Thoracic aorta (tissue), 2 donors: ENCODE measurements around the gene CDK5. TPM values are rescaled to one million over a fixed set of nuclear protein-coding genes. Genes with fewer than 3 reads are reported as not detected.
"Not testable (repeated sequence)": the region's sequence is repeated elsewhere in the genome, so short reads cannot be mapped to it uniquely, and the experiment has no call there.

Experiments
- ATAC-seq: fragments of 150-250 bp; one replicate; pipeline ENCODE4 v1.8.0; 2017; ENCODE audit warnings: low read depth; ENCODE audit not compliant: insufficient number of reproducible peaks, low FRiP score
- DNase-seq: peaks from one replicate; pipeline ENCODE4 v3.0.0-alpha.2; 2020; ENCODE audit warnings: low spot score
- H3K27ac ChIP-seq, 2 donors: fragments of 200-600 bp; sonication (generic); 1 replicate in 1 of 2; 2 replicates in 1 of 2; pipeline ENCODE4 v1.5.1; 2016; ENCODE audit warnings: mild to moderate bottlenecking in 2 of 2, moderate library complexity in 2 of 2
- H3K27me3 ChIP-seq: fragments of 200-600 bp; sonication (generic); replicated peaks from 2 replicates; pipeline ENCODE4 v1.6.0; 2016; ENCODE audit warnings: mild to moderate bottlenecking; ENCODE audit not compliant: insufficient read depth
- H3K36me3 ChIP-seq: fragments of 200-600 bp; sonication (generic); one replicate; pipeline ENCODE4 v1.5.1; 2016
- H3K4me1 ChIP-seq, 2 donors: fragments of 200-600 bp; sonication (generic); 1 replicate in 1 of 2; 2 replicates in 1 of 2; pipeline versions ENCODE4 v1.5.1 to v1.6.0; 2016; ENCODE audit warnings: low read depth in 2 of 2, mild to moderate bottlenecking in 1 of 2; ENCODE audit not compliant: control insufficient read depth in 1 of 2
- H3K4me3 ChIP-seq: fragments of 200-600 bp; sonication (generic); 2 replicates; pipeline ENCODE4 v1.5.1; 2016; ENCODE audit warnings: mild to moderate bottlenecking
- H3K9me3 ChIP-seq: fragments of 200-600 bp; sonication (generic); 2 replicates; pipeline ENCODE4 v1.5.1; 2016
- CTCF ChIP-seq: fragments of 200-600 bp; sonication (generic); IDR thresholded peaks from one replicate; pipeline ENCODE4 v1.5.1; 2019; ENCODE audit warnings: antibody characterized with exemption
- total RNA-seq, 2 donors: library from RNA; depleted of rRNA; stranded (reverse); fragments of >200 nt; gene quantifications; one replicate each; pipeline versions ENCODE4 v1.1.0 to v1.2.3, GENCODE V29; 2016

Gene CDK5
- total RNA-seq, 2 donors from 2014 or later, result 1.8 to 3.1 TPM

GRCh38 chr7:151012031-151012692 is 45.5 kb downstream of the CDK5 start:
- peaks cover 9 to 15% of the 10 kb centered on the region in 2 donors for H3K4me1 ChIP-seq
- H3K27ac ChIP-seq, result no peak overlapping the region
- peaks cover 4% of the 10 kb centered on the region for H3K27me3 ChIP-seq
- H3K36me3 ChIP-seq, result no peaks in the 10 kb centered on the region
- DNase-seq (no peak), ATAC-seq (no peak)
- no peak for TF ChIP-seq CTCF
- no peak overlapping the region for H3K4me3 ChIP-seq
- H3K9me3 ChIP-seq, result no peaks in the 10 kb centered on the region

GRCh38 chr7:151011616-151012015 is 46.1 kb downstream of the CDK5 start:
- not testable (repeated sequence) for H3K4me3 ChIP-seq, DNase-seq, H3K27me3 ChIP-seq, ATAC-seq, H3K36me3 ChIP-seq, H3K9me3 ChIP-seq, H3K27ac ChIP-seq
- peaks cover 9 to 15% of the 10 kb centered on the region in 2 donors for H3K4me1 ChIP-seq

GRCh38 chr7:151011097-151011409 is 46.6 kb downstream of the CDK5 start:
- peaks cover 4% of the 10 kb centered on the region for H3K27me3 ChIP-seq
- peaks cover 9 to 15% of the 10 kb centered on the region in 2 donors for H3K4me1 ChIP-seq
- no peak for TF ChIP-seq CTCF
- no peaks in the 10 kb centered on the region for H3K9me3 ChIP-seq
- no peak overlapping the region for H3K4me3 ChIP-seq
- H3K36me3 ChIP-seq, result no peaks in the 10 kb centered on the region
- H3K27ac ChIP-seq, result no peak overlapping the region
- DNase-seq, result no peak
- no peak for ATAC-seq

GRCh38 chr7:151010307-151011096 is 47.2 kb downstream of the CDK5 start:
- ATAC-seq, result no peak
- DNase-seq, result no peak
- H3K4me3 ChIP-seq, result no peak overlapping the region
- peaks cover 4% of the 10 kb centered on the region for H3K27me3 ChIP-seq
- no peak for TF ChIP-seq CTCF
- no peak overlapping the region for H3K27ac ChIP-seq
- H3K36me3 ChIP-seq, result no peaks in the 10 kb centered on the region
- peaks cover 9 to 15% of the 10 kb centered on the region in 2 donors for H3K4me1 ChIP-seq
- no peaks in the 10 kb centered on the region for H3K9me3 ChIP-seq

- no peak for ATAC-seq
- no peak overlapping the region for H3K27ac ChIP-seq
- H3K27me3 ChIP-seq, result peaks cover 4% of the 10 kb centered on the region
- peaks cover 9 to 15% of the 10 kb centered on the region in 2 donors for H3K4me1 ChIP-seq
- H3K9me3 ChIP-seq, result no peaks in the 10 kb centered on the region
- TF ChIP-seq CTCF, result no peak
- H3K4me3 ChIP-seq, result no peak overlapping the region
- DNase-seq, result no peak
- H3K36me3 ChIP-seq, result no peaks in the 10 kb centered on the region
Measured at GRCh38 chr7:151010037-151010306, 47.7 kb downstream of the CDK5 start.
